HUES48 (cell line): ENCODE data around the gene AIFM2.

Experiments used
- H3K27ac ChIP-seq: one replicate; pipeline ENCODE4 v1.7.0; 2013; ENCODE audit warnings: low read depth, low read length, inconsistent platforms
- H3K27me3 ChIP-seq: 2 replicates; pipeline ENCODE4 v1.6.1; 2013; ENCODE audit warnings: mild to moderate bottlenecking, low read length; ENCODE audit not compliant: control insufficient read depth, insufficient read depth
- H3K36me3 ChIP-seq: 2 replicates; pipeline ENCODE4 v1.6.1; 2013; ENCODE audit warnings: low read length; ENCODE audit not compliant: control insufficient read depth, insufficient read depth
- H3K4me1 ChIP-seq: 2 replicates; pipeline ENCODE4 v1.6.1; 2013; ENCODE audit warnings: mild to moderate bottlenecking, low read length; ENCODE audit not compliant: control insufficient read depth, insufficient read depth
- H3K4me3 ChIP-seq: 2 replicates; pipeline ENCODE4 v1.5.1; 2013; ENCODE audit warnings: mild to moderate bottlenecking, low read depth, low read length
- H3K9ac ChIP-seq: 2 replicates; pipeline ENCODE4 v1.6.1; 2013; ENCODE audit warnings: mild to moderate bottlenecking, low read depth, low read length, moderate library complexity
- H3K9me3 ChIP-seq: 2 replicates; pipeline ENCODE4 v1.6.1; 2013; ENCODE audit warnings: low read length; ENCODE audit not compliant: control insufficient read depth, insufficient read depth

AIFM2 gene

GRCh38 chr10:70074165-70074564 lies 58.5 kb downstream of the AIFM2 start:
- Histone ChIP-seq H3K36me3 (no peaks in the 10 kb centered on the region), H3K9ac (no peak overlapping the region), H3K9me3 (no peaks in the 10 kb centered on the region), H3K27ac (no peak overlapping the region), H3K4me3 (no peak overlapping the region), H3K4me1 (peaks cover 5% of the 10 kb centered on the region), H3K27me3 (no peaks in the 10 kb centered on the region)

DNA sequence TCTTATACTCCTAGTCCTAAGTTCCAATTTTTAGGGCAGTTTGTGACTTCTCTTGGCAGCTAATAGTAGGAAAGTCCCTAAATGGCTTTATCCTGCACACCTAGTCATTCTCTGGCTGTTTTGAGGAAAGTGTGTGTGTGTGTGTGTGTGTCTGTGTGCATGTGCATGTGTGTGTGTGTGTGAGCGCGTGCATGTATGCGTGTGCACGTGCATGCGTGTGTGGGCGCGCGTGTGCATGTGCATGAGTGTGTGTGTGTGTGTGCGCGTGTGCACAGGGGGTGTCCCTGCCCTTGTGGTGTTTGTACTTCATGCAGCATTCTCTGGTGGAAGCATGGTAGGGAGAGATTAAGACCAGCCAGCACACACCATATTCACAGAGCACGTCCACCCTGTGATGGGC lies 61.8 kb downstream of the AIFM2 start:
- Histone ChIP-seq H3K9ac (no peak overlapping the region), H3K9me3 (no peaks in the 10 kb centered on the region), H3K27ac (no peak overlapping the region), H3K4me1 (no peaks in the 10 kb centered on the region), H3K27me3 (no peaks in the 10 kb centered on the region), H3K4me3 (no peak overlapping the region), H3K36me3 (no peaks in the 10 kb centered on the region)

- Histone ChIP-seq H3K27me3 (no peaks in the 10 kb centered on the region), H3K4me1 (no peaks in the 10 kb centered on the region), H3K9me3 (no peaks in the 10 kb centered on the region), H3K4me3 (no peak overlapping the region), H3K27ac (no peak overlapping the region), H3K9ac (no peak overlapping the region), H3K36me3 (no peaks in the 10 kb centered on the region)
These were observed 63.3 kb downstream of the AIFM2 start for GRCh38 chr10:70069346-70069745.

DNA sequence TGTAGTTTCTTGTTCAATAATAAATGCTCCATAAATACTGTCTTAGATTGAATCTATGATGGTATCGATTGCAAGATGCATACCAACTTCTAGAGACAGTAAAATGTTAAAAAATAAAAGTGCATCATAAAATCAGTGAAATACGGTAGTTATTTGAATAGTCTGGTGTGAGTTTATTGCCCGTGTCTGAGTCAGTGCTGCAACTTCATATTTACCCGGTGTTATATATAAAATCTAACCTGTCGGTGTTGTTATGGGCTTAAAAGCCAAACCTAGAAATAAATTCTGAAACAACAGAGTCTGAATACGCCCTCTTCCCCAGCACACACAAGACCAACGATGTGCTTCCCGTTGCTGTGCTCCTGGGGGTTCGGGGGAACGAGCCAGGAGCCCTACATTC lies 63.7 kb downstream of the AIFM2 start:
- no peak overlapping the region for H3K9ac ChIP-seq
- H3K27ac ChIP-seq: no peak overlapping the region
- H3K27me3 ChIP-seq: no peaks in the 10 kb centered on the region
- no peaks in the 10 kb centered on the region for H3K9me3 ChIP-seq
- H3K4me1 ChIP-seq: no peaks in the 10 kb centered on the region
- H3K36me3 ChIP-seq: no peaks in the 10 kb centered on the region
- no peak overlapping the region for H3K4me3 ChIP-seq

DNA sequence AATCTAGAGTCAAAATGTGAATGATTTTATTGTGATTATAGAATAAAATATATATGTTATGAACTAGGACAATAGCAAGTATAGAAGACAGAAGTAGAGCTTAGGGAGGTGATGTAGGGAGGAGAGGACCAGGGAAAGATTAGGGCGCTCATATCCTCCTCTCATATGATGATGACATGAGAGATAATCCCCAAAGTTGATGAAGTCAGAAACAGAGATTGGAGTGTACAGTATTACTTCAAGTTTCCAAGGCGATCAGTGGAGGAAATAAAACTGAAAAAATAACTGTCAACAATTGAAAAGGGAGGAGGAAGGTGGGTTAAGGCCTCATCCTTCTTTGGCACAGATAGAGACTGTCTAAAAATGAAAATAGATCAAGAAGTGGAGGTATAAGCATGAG lies 65.0 kb downstream of the AIFM2 start:
- Histone ChIP-seq H3K27me3 (no peaks in the 10 kb centered on the region), H3K4me1 (no peaks in the 10 kb centered on the region), H3K9ac (no peak overlapping the region), H3K9me3 (no peaks in the 10 kb centered on the region), H3K4me3 (no peak overlapping the region), H3K36me3 (no peaks in the 10 kb centered on the region), H3K27ac (no peak overlapping the region)

DNA sequence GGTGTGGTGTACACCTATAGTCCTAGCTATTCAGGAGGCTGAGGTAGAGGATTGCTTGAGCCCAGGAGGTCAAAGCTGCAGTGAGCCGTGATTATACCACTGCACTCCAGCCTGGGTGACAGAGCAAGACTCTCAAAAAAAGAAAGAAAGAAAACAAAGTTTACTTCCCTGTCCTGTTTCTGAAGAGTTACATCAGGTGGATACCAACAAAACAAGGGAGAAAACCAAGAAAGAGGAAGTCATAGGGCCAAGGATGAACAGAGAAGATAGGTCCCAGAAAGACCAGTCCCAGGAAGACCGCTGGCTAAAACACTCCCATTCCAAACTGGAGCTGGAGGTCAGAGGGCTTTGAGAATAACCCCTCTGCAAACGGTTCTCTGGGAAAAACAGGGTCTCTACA lies 66.4 kb downstream of the AIFM2 start:
- no peaks in the 10 kb centered on the region for H3K27me3 ChIP-seq
- no peak overlapping the region for H3K27ac ChIP-seq
- H3K4me1 ChIP-seq: no peaks in the 10 kb centered on the region
- no peaks in the 10 kb centered on the region for H3K9me3 ChIP-seq
- no peak overlapping the region for H3K9ac ChIP-seq
- H3K4me3 ChIP-seq: no peak overlapping the region
- H3K36me3 ChIP-seq: no peaks in the 10 kb centered on the region

DNA sequence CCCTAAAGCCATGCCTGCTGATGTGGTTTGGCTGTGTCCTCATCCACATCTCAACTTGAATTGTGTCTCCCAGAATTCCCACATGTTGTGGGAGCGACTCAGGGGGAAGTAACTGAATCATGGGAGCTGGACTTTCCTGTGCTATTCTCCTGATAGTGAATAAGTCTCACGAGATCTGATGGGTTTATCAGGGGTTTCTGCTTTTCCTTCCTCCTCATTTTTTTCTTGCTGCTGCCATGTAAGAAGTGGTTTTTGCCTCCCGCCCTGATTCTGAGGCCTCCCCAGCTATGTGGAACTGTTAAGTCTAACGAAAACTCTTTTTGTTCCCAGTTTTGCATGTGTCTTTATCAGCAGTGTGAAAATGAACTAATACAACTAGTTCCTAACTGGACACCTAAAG lies 68.1 kb downstream of the AIFM2 start:
- Histone ChIP-seq H3K9me3 (no peaks in the 10 kb centered on the region), H3K9ac (no peak overlapping the region), H3K27ac (no peak overlapping the region), H3K27me3 (no peaks in the 10 kb centered on the region), H3K4me3 (no peak overlapping the region), H3K4me1 (no peaks in the 10 kb centered on the region), H3K36me3 (no peaks in the 10 kb centered on the region)

GRCh38 chr10:70063418-70064098 lies 69.1 kb downstream of the AIFM2 start:
- H3K9ac ChIP-seq: no peak overlapping the region
- H3K27ac ChIP-seq: no peak overlapping the region
- no peaks in the 10 kb centered on the region for H3K4me1 ChIP-seq
- no peaks in the 10 kb centered on the region for H3K9me3 ChIP-seq
- no peak overlapping the region for H3K4me3 ChIP-seq
- H3K36me3 ChIP-seq: no peaks in the 10 kb centered on the region
- no peaks in the 10 kb centered on the region for H3K27me3 ChIP-seq
